NCI-H1092 treated with DMSO at 0.1 percent for 48 hours (cell line): Measurements from ENCODE around the gene EFL1.

Experiments
- DNase-seq: peaks from one replicate; lab custom pipeline; 2025; lab: John Stamatoyannopoulos, UW

EFL1 gene

DNA sequence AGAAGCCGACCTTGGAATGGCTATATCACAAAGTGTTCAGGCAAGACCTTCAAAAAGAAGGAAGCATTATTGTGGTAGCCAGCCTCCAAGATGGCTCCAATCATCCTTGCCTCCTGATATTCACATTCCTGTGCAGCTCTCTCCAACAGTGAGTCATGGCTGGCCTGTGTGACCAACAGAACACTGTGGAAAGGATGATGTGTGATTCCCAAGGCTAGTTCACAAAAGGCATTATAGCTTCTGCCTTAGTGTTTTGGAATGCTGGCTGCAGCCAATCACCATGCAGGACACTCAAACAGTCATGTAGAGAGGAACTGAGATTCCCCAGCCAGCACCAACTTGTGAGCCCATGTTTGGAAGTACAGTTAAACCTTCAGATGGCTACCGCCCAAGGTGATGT lies 102.6 kb downstream of the EFL1 start:
- no peak for DNase-seq

DNA sequence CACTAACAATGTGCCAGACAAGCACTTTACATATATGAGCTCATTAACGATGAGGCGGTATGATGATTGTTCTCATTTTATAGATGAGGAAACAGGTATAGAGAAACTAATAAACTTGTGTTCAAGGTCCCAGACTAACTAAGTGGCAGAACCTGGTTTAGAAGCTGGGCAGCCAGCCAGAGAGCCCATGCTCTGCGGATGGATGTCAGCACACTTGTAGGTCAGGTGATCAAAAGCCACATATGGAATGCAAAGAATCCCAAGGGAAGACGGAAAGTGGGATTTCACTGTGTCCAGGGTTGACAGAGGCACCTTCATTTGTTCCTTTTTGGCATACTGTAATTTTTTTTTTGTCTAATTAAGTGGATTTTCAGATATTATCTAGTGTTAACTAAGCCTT lies 103.7 kb downstream of the EFL1 start:
- no peak for DNase-seq

DNA sequence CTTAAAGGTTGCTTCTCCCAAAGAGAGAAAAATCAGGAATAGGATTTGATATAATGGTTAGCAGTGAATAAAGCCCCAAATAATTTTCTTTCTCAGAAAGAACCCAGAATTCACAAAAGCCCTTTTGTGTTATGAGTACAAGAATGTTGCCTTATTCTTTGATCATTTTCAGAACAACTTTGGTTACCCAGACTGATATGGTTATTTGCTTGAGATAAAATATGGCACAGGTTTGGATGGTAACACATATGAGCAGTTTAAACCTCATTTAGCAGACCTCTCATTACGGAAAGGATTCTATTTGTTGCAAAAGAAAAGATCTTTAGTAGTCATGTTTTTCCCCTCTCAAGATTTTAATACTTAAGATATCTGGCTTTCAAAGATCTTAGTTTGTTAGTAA lies 111.9 kb downstream of the EFL1 start:
- no peak for DNase-seq

DNA sequence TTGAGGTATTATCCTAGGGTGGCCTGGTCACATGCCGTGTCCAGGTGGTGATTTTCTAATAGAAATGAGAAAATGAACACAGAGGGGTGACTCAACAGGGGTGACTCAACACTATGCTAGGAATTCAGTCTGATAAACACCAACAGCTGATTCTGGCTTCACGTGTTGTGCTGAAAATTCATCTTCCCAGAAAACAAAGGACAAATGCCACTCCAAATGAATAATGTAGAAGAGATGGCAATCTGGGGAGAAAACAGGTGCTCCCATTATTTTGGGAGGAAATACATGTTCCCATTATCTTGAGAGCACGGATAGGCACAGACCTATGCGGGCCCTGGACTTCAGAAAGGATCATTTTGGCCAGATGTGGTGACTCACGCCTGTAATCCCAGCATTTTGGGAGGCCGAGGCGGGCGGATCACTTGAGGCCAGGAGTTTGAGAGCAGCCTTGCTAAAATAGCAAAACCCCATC lies 115.5 kb downstream of the EFL1 start:
- no peak for DNase-seq

DNA sequence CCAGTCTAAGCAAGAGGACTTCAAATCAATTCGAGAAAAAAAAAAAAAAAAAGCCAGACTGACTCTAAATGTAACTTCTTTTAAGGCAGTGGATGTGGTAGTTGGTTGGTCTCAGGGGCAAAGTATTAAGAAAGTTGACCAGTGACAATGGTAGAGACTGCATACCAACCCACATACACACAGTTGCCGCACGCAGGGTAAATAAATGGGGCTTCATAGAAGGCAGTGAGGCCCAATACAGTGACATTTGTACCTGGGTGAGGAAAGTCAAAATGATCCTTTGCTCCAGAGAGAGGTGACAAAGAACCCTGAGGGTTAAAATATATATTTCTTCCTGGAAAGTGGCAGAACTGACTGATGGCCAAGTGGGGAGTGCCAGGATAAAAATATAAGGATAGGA lies 116.0 kb downstream of the EFL1 start:
- DNase-seq = no peak

DNA sequence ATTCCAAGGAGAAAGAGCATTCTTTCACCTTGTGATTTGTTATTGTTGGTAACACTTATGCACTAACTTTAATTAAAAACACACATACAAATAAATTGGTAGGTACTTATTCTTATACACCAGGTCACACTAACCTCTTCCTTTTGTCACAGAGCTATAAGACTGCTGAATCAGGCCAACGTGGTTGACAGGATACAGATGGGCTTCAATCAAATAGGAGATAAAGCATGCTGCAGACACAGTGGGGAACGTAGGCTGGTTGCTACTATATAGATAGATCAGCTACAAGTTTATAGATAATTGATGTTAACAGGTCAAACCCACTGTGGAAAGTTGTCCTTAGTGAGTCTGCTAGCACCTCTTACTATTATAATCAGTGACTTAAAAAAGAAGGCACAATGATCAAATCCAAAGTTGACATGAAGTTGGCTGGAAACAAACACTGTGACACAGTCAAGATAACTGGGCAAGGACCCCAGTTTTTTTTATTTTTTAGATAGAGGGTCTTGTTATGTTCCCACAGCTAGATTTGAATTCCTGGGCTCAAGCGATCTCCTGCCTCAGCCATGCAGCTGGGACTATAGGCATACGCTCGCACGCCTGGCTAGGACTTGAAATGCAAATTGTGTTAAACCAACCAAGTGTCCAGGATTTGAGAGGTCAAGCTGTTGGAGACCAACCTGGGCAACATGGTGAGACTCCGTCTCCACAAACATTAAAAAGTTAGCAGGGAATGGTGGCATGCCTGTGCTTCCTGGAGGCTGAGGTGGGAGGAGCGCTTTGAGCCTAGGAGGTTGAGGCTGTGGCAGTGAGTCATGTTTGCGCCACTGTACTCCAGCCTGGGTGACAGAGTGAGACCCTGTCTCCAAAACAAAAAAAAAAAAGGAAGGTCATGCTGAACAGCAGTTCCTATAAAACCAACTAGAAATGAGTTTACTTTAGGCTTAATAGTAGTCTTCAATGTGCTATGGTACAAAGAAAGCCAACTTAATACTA lies 118.8 kb downstream of the EFL1 start:
- DNase-seq = no peak

DNA sequence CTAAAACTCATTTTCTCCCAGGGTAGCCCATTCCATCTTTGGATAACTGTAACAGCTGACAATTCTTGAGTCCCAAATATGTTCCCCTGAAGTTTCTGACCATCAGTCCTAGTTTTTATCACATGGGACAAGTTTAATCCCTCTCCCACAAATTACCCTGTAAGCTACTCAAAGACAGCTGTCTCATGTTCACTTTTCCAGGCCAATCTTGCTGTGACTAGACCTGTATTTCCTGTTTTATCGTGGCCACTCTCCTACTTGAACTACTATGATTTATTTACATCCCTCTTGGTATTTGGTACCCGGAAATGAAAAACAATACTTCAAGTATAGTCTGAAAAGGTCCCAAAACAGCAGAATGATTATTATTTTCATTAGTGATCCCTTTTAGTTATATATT lies 121.6 kb downstream of the EFL1 start:
- DNase-seq = no peak

DNA sequence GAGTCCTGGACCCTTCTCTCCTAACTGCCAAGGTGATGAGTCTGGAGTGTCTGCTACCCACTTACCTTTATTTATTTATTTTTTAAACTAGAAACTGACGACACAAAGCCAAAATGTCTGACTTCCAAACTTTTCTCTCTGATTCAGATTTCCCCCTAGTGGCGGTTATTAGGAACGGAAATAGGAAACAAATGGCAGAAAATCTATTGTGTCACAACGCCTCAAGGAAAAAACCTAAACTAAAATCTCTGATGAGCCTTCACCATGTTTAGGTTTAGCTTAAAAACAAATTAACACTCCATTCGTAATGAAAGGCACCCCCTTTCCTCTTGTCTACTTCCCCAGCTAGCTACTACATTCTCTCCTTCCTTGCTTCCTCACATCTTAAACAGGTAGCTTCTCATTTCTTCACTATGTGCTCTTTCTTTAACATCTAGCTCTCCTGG lies 122.7 kb downstream of the EFL1 start:
- DNase-seq = peak; percentile 12

DNA sequence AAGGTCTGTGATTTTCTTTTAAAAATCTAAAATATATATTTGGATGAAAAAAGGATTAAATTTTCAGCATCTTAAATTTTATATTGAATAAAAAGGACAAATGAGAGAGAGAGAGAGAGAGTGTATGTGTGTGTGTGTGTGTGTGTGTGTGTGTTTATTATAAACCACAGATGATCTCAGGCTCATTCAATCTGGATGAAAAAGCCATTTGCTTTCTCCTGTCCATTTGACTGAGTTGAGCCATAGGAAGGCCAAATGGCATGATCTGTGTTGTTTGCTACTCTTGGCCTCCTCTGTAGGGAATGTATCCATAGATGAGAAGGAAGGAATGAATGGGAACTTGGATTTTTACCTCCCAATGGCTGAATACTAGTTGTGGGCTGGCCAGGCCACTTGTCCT lies 124.2 kb downstream of the EFL1 start:
- DNase-seq = no peak

DNA sequence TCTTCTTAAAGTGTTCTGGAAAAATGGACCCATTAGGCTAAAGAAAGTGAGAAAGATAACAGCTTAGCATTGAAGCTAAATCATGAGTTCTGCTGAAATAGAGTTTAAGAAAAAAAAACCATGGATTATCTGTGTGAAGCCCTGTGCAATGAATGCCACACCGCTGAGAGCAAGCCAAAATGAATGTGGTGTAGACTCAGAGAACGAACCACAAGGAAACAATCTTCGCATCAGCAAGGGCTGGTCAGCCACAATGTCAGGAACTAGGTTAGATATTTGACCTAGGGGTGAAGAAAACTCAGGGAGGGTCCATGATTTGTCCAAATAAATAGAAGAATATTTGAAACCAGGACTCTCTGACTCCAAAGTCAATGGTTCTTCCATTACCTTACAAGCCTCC lies 125.3 kb downstream of the EFL1 start:
- no peak for DNase-seq

DNA sequence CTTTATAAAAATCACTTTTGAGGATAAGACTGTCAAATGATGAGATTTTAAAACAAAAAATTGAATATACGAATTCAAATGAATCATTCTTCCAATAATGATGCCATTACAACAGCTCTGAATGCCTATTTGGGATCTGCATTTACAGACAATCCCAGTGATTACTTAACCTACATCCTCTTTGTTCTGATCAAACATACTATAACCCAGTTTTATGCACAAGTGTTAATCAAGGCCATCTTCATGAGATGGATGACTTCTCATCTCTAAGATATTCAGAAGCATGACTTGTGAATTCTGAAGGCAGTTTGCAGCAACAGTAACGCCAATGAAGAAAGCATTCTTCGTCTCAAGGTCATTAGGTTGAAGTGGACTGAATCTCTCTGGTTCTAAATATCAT lies 126.4 kb downstream of the EFL1 start:
- DNase-seq = no peak

DNA sequence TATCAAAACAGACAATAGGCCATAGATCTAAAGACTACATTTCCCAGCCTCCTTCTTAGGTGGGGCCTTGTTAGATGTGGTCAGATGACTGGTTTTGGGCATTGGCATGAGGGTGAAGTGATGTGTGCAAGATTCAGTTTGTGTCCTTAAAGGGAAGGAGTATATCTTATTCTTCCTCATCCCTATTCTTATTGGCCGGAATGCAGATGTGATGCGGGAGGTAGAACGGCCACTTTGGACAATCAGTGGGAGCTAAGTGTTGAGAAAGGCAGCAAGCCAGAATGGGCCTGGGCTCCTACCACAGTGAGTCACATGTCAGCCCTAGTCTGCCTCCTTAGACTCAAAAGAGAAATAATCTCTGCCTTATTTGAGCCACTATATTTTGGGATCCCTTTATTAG lies 126.9 kb downstream of the EFL1 start:
- no peak for DNase-seq

DNA sequence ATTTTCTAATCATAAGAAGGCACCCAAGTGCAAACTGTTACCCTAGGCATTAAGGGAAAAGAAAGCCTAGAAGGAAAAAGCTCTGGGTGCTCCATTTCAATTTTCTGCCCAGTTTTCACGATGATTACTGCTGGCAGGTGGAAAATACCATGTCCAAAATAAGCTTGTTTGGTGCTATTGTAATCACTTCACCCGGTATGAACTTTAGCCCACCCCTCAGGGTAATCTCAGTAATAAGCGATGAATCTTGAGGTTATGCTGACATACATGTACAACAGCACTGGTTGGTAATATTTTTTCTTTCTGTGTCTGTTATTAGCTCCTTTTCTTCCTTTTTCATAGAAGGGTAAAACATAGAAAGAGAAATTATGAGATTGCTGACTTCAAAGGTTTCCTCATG lies 128.1 kb downstream of the EFL1 start:
- DNase-seq = no peak

DNA sequence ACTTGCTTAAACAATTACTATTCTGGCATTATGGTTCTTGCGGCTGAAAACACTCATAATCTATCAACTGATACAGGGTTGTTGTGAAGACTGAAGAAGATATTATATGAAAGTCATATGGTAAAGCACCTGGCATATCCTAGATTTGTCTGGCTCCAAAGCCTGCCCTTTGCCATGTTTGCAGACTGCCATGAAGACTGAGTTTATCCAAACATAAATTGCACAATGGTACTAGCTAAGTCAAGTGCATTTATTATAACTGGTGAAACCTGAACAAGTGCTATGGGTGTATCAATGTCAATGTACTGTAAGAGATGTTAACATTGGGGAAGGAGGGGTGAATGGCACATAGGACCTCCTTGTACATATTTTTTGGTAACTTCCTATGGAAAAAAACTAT lies 129.3 kb downstream of the EFL1 start:
- DNase-seq = no peak

DNA sequence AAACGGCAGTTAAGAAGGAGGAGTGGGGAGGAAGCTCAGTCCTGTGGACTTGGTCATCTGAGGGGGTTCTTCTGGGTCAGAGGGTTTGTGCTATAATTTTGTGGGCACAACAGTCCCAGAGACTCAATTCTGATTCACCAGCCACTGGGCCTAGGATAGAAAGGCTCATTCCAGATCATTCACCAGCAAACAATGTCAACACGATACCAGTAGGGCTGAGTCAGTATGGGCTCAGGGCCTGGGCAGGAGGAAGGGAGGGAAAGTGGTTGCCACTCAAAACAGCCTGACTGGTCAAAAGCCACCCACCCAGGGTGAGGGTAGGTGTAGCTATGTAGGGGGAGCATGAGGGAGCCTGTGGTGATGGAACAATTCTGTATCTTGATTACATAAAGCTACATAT lies 129.8 kb downstream of the EFL1 start:
- DNase-seq = no peak

DNA sequence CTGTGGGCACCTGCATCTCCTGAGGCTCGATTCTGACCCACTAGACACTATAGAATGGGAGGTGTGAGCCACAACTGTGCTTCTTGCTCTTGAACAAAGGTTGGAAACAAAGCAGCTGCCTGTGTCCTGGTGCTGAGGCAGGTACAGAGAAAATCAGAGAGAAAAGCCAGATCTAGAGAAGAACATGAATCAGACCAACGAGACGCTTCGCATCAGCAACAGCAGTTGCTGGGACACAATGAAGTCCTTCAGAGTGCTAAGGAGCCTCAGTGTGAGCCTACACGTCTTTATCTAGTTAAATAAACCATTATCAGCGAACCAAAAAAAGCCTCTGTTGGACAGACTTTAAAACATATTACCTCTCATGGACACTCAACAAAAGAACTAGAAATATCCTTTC lies 130.4 kb downstream of the EFL1 start:
- DNase-seq = no peak

DNA sequence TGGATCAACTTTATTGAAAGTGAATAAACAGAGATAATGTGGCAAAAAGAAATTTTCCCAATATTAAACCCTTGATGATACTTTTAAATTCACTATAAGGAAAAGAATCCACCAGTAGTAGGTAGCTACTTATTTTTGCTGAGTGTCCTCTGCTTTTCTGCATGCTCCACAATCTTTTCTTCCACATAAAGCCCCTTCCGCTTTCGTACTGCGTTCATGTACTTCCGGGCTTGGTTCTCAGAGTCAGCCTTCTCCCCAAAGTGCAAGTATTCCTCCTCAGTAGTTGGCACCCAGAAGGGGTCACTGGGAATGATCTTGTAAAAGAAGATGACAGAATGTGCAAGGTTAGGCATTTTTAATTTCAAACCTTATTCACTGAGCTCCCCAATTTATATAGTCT lies 132.3 kb downstream of the EFL1 start:
- no peak for DNase-seq

DNA sequence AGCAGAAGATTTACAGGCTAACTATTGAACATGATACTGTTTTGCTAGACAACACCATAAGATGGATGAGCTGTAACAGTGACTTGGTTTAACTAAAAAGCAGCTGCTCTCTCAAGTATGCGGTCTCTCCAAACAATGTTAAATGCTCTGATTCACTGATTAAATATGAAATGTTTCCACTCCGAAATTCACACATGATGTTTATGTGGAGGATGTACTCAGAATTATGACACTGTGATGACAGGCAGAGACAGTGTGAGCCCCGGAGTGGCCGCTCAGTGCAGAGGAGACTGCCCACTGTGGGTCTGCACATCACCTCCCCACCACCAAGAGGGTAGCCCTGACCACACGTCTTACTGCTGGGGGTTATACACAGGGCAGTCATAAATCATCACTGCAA lies 132.8 kb downstream of the EFL1 start:
- no peak for DNase-seq

DNA sequence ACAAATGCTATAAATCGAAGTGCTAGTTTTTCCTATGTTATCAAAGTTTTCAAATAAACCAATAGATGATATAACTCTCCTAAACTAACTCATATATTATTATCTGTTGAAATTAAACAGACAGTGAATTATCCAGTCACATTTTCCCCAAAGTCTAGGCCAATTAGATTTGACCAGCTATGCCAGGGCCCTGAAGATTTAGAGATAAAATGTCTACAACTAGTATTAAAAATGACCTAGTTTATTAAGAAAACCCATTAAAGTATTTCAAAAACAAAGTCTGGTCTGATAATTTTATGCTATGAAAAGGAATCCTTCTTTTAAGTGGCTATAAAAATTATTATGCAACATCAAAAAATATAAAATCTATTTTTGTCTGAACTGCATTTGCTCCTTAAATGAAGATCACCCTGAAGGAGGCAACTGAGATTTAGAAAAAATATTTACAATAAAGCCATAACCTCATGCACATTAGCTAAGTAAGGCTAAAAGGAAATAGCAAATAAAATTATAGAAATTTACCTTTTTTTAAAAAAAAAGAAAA lies 133.3 kb downstream of the EFL1 start:
- DNase-seq = no peak

DNA sequence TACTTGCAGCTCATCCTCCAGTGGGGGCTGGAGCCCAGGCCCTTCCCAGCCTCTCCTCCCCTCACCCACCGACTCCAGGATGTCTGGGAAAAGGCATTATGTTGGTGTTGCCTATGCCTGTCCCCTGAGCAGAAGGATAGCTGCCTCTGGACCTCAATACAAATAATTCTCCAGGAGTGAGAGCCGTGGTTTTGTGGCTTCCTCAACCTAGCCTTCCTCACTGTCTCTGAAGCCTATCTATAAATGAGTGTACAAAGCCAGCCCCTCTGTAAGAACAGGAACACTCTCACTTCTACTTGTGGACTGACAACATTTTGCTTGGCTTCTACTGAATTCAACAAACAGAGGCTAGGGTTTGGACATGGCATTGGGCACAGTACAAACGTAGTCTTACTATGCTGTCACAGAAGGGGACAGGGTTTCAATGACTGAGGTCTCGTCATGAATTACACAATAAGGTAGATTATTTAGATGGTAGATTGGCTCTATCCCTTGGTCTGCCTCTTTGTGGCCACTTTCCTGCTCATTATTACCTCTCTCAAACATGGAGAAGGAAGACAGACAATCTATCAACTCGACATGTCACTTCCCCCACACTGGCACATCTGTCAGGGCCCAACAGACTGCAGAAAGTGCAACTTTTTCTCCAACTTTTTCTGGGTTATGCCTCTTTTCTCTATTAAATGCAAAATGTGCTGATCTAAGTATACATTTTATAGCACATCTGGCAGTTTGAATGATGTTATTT lies 134.0 kb downstream of the EFL1 start:
- DNase-seq = no peak

DNA sequence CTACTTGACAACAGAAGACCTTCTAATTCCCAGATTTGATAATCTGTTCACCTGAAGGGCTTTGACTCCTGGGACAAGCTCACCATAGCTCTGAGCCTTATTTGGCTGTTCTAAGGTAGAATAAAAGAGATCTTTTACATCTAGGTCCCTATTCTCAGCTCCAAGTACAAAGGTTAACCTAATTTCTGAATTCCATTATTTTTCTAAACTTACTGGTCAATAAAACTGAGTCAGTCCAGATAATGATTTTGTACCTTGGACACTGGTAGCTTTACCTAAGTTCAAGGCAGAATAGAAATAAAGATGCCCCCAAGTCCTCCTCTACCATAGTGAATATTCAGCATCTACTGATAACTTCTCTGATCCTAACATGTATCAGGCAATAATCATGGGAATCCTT lies 135.0 kb downstream of the EFL1 start:
- DNase-seq = no peak

DNA sequence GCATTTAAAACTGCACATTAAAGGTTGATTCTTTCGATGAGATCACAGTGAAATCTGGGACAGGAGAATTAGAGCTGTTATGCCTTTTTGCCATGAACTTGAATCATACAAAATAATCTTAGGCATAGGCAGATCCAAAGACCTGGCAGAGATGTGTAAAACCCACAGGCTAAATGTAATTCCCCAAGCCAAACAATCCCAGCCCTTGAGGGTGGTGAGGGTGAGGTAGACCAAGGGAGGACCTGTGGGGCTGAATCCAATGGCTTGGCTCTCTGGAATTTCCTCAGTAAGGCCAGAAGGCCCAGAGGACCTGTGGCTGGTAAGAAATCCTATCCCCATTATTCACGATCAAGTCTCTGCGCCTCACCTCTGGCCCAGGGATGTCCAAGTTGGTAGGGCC lies 136.2 kb downstream of the EFL1 start:
- DNase-seq = no peak
